NCI-H1417 treated with DMSO at 0.1 percent for 48 hours (cell line): ENCODE results near the gene NUP93.
"Not testable (repeated sequence)": the region's sequence is repeated elsewhere in the genome, so short reads cannot be mapped to it uniquely, and the experiment has no call there.

Experiments used
- DNase-seq: peaks from one replicate; lab custom pipeline; 2025; lab: John Stamatoyannopoulos, UW

Gene NUP93

DNA sequence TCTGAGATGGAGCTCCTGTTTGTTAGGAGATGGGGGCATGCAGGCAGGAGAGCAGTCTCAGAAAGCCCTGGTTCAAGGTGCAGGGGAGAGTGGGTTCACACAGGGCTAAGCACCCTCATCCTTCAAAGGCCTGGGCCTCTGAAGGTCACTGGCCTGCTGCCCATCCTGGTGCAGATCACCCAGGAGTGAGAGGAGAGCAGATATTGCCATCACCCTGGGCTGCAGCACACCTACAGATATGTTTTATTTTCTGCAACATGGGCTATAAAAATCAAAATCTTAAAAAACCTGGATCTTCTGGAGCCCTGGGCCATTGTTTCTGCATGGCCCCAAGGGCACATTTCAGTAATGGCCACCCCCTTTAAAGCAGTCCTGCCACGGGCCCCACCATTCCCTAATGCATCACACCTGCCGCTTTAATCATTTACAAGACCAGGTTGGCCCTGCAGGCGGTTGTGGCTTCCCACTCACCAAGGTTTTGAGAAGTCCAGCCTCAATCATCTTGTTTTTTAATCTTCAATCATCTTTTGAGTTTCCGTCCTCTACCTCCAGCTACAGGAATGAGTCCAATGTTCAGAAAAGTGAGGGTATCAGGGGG lies 20.4 kb upstream of the NUP93 start:
- DNase-seq = no peak

DNA sequence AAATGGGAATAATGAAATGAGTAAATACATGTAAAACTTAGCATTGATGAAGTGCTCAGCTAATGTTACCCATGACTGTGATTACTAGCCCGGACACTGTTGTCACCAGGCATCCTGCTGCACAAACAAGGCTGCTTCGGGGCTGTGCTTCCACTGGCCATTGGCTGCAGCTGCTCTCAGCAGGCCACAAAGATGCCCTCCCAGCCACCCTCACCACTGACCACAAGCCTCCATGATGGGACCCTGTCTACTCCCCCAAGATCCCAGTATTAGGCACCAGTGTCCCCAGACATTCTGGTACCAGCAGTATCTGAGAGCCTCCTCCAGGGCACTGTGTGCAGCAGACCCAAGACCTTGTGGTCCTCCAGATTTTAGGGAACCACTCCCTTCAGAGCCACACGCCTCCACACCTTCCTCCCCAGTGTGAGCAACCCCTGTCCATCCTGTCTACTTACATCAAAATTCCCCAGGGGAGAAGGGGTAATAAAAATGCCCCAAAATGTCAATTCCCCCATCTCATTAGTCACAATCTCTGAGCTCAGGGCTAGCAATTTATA lies 19.7 kb upstream of the NUP93 start:
- no peak for DNase-seq

DNA sequence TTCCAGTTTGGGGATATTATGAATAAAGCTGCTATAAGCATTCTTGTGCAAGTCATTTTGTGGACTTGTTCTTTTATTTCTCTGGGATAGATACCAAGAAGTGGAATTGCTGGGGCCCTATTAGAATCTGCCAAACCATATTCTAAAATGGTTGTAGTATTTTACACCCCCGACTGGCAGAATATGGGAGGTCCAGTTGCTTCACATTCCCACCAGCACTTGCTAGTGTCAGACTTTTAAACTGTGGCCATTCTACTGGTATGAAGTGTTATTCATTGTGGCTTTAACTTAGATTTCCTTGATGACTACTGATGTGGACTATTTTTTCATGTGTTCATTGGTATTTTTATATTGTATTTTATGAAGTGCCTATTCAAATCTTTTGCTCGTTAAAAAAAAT lies 18.1 kb upstream of the NUP93 start:
- no peak for DNase-seq

DNA sequence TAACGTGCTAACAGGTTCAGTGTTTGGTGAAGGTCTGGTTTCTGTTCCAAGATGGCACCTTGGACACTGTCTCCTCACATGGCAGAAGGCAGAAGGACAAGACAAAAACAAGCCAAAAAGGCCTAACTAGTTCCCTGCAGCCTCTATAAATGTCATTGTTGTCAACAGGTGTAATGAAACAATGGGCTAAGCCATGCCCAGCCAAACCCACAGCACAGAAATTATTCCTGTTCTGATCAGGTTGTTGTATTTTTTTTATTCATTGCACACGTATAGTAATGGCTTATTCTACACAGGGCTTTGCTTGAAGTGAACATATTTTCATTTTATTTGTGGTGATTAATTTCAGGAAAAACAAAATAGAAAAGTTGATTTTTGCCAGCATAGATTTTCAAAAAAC lies 16.1 kb upstream of the NUP93 start:
- no peak for DNase-seq

DNA sequence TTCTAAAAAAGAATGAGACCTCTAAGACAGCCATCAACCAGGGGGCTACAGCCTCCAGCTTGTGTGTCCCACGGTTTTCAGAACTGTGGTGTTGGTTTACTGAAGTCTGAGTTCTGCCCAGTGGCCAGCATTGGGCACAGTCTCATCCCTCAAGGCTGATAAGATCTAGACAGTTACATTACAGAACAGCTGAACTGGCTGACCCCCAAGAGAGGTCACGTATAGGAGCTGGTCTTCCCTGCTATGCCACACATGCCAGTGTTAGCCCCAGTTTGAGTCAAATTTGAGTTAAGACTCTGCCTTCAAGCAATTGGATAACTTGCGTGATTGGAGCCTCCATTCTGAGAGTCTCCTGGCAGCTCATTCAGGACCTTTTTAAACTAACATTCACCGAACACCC lies 14.8 kb upstream of the NUP93 start:
- no peak for DNase-seq

DNA sequence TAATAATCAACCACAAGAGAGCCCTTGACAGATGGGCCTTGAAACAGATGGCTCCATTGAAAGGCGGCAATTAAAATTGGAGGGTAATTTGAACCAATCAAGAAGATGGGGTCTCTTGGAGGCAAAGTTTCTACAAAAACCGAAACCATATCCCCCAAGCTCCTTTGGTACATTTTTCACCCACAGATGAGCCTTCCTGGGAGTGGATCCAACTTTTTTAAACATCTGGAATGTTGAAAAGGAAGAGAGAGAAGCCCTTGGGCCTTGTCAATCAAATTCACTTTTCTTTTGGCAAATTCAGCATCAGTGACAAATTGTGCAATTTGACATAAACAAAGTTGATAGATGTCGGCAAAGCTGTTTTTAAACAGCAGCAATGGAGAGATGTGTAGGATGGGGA lies 13.2 kb upstream of the NUP93 start:
- no peak for DNase-seq

DNA sequence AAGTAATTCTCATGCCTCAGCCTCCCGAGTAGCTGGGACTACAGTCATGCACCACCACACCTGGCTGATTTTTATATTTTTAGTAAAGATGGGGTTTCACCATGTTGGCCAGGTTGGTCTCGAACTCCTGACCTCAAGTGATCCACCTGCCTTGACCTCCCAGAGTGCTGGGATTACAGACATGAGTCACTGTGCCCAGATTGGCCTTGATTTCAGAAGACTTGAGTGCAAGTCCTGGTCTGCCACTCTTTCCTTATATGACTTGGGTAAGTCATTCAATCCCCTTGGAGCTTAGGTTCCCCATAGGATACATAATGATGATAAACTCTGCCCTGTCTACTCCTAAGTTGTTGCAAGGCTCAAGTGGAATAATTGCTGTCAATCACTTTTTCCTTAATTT lies 12.4 kb upstream of the NUP93 start:
- not testable (repeated sequence) for DNase-seq

DNA sequence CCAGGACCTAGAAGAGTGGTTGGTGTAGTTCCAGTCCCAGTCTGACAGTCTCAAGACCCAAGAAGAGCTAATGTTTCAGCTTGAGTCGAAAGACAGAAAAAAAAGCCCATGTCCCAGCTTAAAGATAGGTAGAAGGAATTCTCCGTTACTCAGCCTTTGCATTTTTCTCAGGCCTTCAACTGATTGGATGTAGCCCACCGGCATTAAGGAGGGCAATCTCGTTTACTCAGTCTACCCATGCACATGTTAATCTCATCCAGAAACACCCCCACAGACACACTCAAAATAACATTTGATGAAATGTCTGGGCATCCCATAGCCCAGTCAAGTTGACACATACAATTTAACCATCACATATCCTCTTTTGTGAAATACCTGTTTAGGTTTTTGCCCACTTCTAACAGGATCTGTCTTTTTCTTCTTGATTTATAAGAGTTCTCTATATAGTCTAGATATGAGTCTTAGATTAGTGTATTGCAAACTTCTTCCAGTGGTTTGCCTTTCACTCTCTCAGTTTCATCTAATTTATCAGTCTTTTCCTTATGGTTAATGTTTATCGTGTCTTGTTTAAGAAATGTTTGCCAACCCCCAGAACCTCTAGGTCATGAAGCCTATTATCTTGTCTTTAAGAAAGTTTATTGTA lies 7.6 kb upstream of the NUP93 start:
- DNase-seq = no peak

DNA sequence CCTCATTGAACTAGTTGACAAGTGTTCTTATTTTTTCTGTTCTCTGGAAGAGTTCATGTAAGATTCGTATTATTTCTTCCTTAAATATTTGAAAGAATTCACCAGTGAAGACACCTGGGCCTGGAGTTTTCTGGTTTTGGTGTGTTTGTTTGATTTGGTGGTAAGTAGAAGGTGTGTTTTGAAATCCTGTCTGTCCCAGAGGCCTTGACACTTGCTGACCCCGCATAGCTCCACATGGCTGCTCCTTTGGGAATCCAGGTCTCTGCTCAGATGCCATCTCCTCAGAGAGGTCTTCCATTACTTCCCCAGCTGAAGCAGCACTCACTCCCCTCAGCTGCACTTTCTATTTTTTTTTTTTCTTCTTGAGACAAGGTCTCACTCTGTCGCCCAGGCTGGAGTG lies 5.7 kb upstream of the NUP93 start:
- no peak for DNase-seq

DNA sequence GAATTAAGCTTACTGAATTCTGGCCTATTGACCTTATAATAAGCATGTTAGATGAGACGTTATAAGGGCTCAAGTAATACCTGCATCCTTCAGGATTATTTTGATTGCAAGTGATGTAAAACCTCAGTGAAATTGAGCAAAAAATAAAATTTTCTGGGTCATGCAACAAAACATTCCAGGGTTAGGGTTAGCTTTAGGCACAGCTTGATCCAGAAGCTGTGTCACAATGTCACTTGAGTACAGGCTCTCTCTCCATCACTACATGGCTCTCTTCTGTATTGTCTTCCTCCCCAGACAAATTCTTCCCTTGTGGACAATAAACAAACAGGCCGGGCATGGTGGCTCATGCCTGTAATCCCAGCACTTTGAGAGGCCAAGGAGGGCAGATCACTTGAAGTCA lies 3.6 kb upstream of the NUP93 start:
- no peak for DNase-seq

DNA sequence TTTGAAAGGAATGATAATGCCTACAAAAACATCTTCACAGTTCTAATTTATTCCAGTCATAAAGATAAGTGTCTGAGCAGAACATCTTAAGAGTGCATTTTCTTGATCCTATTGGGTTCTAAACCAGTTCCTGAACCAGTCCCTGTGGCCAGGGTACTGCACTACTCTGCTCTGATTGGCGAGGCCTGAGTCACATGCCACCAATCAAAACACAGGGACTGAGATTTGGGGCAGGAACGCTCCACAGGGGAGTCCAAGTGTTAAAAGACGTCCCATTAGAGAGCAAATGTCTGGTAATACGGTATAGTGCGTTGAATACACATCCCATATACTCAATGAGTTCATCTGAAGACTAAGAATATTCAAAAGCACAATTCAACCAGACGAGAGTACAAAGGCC lies 3.0 kb upstream of the NUP93 start:
- DNase-seq = no peak

DNA sequence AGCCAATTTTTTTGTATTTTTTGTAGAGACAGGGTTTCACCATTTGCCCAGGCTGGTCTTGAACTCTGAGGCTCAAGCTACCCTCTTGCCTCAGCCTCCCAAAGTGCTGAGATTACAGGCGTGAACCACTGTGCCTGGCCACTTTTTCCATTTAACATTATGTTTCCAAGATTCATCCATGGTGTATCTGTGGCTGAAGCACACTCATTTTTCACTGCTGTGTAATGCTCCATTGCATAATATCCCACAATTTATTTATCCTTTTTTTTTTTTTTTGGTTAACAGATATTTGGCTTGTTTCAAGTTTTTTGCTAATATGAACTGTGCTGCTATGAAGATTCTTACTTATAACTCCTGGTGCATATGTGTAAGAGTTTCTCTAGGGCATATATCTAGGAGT lies 1.9 kb upstream of the NUP93 start:
- no peak for DNase-seq

DNA sequence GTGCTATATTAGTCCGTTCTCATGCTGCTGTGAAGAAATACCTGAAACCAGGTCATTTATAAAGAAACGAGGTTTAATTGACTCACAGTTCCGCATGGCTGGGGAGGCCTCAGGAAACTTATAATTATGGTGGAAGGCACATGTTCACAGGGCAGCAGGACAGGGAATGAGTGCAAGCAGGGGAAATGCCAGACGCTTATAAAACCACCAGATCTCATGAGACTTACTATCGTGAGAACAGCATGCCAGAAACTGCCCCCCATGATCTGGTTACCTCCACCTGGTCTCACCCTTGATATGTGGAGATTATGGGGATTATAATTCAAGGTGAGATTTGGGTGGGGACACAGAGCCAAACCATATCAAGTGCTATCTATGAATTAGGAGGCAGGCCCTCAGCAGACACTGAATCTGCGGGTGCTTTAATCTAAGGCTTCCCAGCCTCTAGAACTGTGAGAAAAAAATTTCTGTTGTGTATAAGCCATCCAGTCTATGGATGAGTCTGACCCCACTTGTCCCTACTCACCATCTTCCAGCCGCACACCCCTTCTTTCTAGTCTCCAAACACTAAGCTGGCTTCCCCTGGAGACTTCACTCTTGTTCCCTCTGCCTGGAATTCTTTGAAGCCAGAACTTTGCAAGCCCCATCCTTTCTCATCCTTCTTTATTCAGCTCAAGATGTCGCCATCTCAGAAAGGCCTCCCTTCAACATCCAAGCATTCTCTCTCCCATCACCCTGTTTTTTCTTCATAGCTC lies 772 bp upstream of the NUP93 start:
- DNase-seq = no peak

DNA sequence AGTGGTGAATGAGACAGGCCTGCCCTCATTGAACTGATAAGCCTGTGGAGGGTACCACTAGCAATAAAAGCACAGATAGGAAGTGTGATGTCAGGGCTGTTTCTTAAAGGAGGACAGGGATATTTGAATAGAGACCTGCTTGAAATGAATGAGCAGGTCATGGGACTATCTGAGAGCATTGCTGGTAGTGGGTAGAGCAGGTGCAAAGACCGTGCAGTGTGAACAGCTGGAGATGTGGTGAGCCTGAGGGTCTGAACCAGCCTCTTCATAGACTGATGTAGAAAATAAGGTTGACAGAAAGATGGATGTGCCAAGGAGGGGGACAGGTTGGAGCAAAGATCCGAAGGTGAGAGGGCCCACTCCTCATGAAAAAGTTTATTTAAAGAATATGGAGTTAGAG lies 2.4 kb downstream of the NUP93 start:
- DNase-seq = no peak

DNA sequence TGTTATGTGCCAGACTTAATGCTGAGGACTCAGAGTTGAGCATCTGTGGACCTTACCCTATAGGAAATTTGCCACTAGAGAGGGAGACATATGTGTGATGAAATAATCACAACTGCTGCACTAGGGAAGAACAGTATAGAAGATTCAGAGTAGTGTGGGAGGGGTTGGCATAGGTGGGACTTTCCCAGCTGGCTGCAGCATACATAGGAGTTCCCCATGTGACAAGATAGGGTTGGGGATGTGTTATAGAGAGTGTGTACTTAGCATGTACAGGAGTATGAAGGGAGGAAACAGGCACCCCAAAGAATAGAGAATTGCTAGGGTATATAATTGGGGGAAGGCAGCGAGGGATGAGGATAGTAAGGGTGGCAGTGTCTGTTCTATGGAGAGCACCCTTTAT lies 2.9 kb downstream of the NUP93 start:
- DNase-seq = no peak

DNA sequence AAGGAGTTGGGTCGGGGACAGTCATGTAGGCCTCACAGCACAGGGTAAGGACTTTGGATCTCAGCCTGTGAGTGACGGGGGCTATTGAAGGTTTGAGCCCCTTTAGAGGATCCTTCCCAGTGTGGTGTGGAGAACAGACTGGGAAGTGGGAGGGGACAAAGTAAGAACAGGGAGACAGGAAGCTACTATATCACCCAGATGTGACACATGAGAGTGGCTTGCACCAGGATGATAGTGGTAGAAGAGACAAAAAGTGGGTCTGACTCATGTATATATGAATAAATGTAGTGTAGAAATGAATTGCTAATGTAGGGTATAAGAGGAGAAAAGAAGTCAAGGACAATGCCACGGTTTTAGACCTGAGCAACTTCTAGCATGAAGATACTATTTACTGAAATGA lies 4.5 kb downstream of the NUP93 start:
- DNase-seq = no peak

DNA sequence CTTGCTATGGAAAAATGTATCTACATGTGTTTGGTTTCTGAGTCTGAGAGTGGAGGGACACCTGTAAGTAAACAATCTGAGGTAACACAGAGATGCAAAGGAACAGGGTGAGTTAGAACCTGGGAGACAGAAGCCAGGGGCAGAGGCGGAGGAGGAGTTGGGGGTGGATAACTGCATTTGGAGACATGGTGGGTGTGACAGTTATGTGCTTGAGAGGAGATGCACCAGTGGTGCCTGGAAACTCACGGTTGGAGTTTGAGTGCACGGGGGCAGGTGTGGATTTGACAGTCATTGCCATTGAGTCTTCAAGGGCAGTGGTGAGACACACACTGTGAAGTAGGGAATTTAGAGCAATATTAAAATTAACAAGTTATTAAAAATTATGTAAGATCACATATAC lies 6.5 kb downstream of the NUP93 start:
- no peak for DNase-seq

DNA sequence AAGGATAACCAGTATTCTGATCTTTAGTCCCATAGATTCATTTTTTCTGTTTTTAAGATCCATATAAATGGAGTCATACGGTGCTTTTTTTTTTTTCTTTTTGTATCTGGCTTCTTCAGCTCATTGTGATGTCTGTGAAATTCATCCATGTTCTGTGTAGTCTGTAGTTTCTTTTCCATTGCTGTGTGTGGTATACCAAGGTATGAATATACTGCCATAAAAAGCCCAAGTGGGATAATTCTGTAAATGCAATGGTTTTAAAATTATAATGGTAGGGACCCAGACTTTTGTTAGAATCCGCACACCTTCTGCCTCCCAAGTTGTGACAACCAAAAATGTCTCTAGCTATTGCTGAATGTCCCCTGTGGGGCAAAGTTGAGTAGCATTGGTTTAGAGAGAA lies 7.6 kb downstream of the NUP93 start:
- no peak for DNase-seq

DNA sequence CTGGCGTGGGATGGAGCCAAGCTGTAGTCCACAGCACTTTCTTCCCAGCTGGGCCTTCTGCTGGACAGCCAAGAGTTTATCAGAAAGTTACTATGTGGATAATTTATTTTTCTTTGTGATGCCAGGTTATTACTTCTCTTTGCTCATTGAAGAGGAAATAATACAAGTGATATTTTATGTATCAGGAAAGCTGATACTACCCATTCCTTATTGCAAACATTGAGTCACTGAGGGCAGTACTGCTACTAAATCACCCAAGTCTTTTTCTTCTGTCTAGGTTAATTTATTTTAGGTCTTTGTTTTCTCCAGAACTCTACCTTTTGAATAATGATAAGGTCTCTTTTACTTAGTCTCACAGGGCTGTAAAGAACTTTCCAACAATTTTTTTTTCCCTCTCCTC lies 8.3 kb downstream of the NUP93 start:
- no peak for DNase-seq

DNA sequence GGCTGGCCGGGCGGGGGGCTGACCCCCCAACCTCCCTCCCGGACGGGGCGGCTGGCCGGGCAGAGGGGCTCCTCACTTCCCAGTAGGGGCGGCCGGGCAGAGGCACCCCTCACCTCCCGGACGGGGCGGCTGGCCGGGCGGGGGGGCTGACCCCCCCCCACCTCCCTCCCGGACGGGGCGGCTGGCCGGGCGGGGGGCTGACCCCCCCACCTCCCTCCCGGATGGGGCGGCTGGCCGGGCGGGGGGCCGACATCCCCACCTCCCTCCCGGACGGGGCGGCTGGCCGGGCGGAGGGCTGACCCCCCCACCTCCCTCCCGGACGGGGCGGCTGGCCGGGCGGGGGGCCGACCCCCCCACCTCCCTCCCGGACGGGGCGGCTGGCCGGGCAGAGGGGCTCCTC lies 9.4 kb downstream of the NUP93 start:
- not testable (repeated sequence) for DNase-seq

DNA sequence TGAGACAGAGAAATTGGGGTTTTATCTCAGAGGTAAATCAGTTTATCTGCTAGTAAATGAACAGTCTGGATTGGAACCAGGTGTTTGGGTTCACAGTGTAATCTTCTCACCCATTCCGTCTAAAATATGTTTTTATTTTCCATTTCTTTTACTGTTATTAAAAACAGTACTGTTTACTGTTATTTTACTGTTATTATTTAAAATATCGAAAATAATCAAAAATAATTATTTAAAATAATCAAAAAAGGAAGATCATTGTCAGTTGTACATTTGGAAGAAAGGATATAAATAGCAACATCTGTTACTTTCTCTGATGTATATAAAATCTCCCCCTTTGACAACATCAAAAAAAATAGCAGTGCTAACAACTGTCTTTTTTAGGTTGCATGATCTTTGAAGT lies 11.5 kb downstream of the NUP93 start:
- DNase-seq = no peak

DNA sequence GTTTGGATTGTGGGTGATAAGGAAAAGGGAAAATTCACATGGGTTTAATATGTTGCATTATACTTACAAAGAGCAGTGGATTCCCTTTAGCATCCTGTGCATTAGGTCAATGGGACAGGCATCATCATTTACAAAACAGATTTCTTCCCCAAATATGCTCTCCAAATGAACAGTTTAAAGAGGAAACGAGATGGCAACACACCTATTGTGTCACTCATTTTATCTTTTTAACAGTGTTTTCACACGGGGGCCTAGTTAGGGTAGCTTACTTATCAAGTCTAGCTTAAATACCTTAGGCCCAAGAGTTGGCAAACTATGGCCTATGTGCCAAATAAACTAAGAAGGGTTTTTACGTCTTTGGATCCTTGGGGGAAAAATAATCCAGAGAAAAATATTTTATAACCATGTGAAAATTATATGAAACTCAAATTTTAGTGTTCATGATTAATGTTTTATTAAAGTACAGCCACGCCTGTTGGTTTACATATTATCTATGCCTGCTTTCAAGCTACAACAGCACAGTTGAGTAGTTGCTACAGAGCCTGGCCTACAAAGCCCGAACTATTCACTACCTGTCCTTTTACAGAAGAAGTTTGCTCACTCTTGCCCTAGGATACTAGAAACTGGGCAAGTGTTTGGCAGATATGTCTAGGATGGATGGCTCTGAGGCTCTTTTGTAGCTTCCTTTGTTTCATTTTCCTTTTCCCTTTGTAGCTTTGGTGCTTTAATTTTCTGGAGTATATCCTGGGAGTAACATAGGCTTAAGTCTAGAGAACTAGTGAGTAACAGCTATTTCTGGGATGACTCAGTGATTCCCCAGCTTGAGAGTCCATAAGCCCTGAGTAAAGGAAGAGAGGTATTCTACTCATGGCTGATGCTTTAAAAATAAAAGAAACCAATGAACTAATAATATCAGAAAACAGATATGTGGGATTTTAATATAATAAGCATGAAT lies 12.4 kb downstream of the NUP93 start:
- DNase-seq = no peak
